AG04449 (cell line): ENCODE data around the gene HNMT.

Experiments
- CTCF ChIA-PET: fragments of 350-600 bp; formaldehyde crosslinking; extraction: SDS; loops from one replicate; lab custom pipeline; 2021; ENCODE audit warnings: antibody characterized with exemption; lab: Yijun Ruan, JAX
- POLR2A ChIA-PET: fragments of 400-600, 350-600 bp; formaldehyde crosslinking; extraction: SDS; loops from one replicate; lab custom pipeline; 2020; ENCODE audit warnings: antibody characterized with exemption, inconsistent platforms; lab: Yijun Ruan, JAX
- DNase-seq: peaks from one replicate; pipeline ENCODE4 v3.0.0-alpha.2; 2010; ENCODE audit warnings: low read depth, low spot score
- H3K4me3 ChIP-seq: 2 replicates; pipeline ENCODE4 v1.5.1; 2011; ENCODE audit warnings: low read depth, mild to moderate bottlenecking, control low read depth, low read length
- TF ChIP-seq, protein P1 (sequence below): IDR thresholded peaks from one replicate; pipeline ENCODE4 v1.5.1; 2011; ENCODE audit warnings: mild to moderate bottlenecking, moderate library complexity, low read length, control low read depth, inconsistent platforms; ENCODE audit not compliant: insufficient read depth; ENCODE audit errors: missing control alignments

The HNMT gene

DNA sequence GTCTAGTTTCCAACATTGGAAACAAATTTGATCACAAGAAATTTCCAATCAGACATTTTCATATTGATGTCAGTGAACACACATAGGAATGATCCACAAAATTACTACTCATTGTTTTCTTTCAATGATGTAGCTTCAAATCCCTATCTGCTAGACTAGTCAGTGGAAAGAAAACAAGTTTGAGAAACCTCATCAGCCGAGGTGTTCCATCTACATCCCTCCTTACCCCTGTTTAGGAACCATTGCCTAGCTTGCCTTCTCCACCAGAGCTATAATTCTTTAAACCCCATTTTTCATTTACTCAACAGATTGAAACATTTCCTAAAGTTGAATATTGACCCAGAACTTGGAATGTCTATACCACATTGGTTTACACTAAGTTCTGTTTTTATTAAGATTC lies 45.3 kb downstream of the HNMT start:
- no peak for DNase-seq
- POLR2A ChIA-PET: no interaction called here
- CTCF ChIA-PET: no interaction called here
- TF ChIP-seq, protein P1, sequence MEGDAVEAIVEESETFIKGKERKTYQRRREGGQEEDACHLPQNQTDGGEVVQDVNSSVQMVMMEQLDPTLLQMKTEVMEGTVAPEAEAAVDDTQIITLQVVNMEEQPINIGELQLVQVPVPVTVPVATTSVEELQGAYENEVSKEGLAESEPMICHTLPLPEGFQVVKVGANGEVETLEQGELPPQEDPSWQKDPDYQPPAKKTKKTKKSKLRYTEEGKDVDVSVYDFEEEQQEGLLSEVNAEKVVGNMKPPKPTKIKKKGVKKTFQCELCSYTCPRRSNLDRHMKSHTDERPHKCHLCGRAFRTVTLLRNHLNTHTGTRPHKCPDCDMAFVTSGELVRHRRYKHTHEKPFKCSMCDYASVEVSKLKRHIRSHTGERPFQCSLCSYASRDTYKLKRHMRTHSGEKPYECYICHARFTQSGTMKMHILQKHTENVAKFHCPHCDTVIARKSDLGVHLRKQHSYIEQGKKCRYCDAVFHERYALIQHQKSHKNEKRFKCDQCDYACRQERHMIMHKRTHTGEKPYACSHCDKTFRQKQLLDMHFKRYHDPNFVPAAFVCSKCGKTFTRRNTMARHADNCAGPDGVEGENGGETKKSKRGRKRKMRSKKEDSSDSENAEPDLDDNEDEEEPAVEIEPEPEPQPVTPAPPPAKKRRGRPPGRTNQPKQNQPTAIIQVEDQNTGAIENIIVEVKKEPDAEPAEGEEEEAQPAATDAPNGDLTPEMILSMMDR: no peak
- H3K4me3 ChIP-seq: no peak overlapping the region

DNA sequence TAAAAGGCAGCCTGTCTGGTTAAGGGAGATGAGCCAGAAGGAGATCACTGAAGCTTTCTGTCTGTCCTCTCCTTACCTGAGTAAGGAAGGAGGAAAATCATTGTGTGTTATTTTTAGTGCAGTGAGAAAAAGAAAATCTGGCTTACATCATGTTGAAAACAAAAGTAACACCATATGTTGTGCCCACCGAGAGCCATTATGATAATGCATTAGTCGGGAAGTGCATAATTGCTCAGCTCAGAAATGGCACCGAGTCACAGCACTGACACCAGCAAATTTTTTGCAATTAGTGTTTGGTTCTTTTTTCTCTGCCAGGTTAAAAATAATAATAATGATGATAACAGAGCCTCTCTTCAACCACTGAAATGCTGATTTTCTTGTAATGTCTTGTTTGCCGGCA lies 46.6 kb downstream of the HNMT start:
- POLR2A ChIA-PET: no interaction called here
- H3K4me3 ChIP-seq: no peak overlapping the region
- TF ChIP-seq, protein P1: no peak
- DNase-seq: no peak
- CTCF ChIA-PET: no interaction called here

DNA sequence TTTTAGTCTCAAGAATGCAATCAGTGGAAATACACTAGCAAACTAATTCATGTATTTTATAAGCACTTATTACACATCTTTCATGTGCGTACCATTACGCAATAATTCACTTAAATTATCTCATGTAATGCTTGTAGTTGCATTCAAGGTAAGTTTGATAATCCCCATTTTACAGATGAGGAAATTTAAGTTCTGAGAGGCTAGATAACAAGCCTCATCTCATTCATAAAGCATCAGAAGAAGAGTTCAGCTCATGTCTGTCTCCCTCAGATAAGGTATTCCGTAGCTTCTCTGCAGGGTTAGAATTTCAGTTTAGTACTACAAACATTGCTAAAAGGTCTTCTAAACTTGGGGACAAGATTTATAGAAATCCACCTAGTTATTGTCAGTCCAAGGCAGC lies 47.8 kb downstream of the HNMT start:
- TF ChIP-seq, protein P1: no peak
- no peak for DNase-seq
- ChIA-PET CTCF (no interaction called here), POLR2A (no interaction called here)
- no peak overlapping the region for H3K4me3 ChIP-seq

DNA sequence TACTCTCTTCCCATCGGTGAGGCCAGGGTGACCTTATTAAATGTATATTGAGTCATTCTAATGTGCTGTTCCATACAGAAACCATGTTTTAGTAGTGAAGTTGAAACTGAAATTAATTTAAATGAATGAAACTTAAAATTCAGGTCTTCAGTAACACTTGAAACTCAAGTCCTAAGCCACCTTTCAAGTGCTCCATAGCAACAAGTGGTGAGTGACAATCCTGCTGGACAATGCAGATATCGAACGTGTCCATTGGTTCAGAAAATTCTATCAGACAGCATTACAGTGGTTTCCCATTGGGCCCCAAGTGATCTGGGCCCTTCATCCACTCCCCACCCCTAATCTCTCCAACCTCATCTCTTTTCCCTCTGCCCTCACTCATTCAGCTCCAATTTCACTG lies 48.7 kb downstream of the HNMT start:
- TF ChIP-seq, protein P1: no peak
- ChIA-PET CTCF (no interaction called here), POLR2A (no interaction called here)
- no peak for DNase-seq
- no peak overlapping the region for H3K4me3 ChIP-seq

DNA sequence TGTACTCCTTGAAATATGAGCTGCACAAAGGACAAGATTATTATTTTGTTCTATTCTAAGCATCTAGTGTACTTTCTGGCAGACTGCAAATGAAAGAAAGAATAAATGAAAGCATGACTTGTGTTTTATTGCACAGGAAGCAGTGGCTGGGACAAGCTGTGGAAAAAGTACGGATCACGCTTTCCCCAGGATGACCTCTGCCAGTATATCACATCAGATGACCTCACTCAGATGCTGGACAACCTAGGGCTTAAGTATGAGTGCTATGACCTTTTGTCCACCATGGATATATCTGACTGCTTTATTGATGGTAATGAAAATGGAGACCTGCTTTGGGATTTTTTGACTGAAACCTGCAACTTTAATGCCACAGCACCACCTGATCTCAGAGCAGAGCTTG lies 49.4 kb downstream of the HNMT start:
- ChIA-PET CTCF (no interaction called here), POLR2A (no interaction called here)
- no peak overlapping the region for H3K4me3 ChIP-seq
- no peak for DNase-seq
- TF ChIP-seq, protein P1: no peak

DNA sequence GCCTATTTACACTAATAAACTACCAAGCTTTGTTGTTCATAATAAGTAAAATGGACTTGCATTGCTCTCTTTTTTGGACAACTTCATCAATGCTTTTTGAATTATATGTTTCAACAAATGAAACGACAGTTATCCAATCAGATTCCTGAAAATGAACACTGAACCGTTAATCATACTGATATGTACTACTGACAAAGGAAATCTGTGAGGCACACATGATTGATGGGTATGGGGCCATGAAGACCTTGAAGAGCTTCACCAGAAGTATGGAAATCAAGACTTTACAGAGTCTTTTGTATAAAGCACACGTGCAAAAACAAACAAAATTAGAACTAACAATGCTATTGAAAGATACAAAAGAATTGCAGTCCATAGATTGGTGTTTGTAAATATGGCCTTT lies 51.2 kb downstream of the HNMT start:
- H3K4me3 ChIP-seq: no peak overlapping the region
- no peak for DNase-seq
- TF ChIP-seq, protein P1: no peak
- ChIA-PET POLR2A (no interaction called here), CTCF (no interaction called here)
